ENCODE results near the gene CLRN3.
A peak's percentile ranks its signal among the peaks of the same experiment; 100 is the strongest.

Gene CLRN3

DNA sequence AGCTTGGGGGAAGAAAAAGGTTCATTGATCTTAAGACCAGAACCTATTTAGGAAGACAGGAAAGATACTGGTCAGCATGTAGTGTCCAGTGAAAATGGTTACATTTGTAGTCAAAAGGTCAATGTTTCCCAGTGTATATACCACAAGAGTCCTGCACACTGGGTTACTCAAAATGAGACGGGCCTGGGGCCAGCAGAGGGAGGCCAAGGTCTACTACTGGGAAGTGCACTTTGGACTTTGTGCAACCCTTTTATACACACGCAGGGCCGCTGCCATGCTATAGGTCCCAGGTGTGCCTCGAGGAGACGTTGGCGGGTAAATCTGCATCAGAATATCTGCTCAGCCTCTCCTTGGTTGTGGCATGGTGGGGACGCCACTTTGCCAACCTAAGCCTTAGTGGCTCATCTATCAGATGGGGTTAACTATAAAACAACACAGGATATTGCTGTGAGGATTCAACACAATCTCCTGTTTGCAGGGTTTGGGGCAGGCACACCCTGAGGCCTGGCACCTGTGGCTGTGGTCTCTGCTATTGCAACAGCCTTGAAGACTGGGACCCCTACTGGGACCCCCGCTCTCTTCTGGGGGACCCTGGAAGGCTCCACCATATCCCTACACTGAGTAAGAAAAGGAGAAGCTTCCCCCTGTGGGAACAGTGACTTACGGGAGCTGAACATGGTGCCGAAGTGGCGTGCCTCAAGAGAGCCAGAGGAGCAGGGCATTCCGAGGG, 19.7 kb downstream of the CLRN3 start:
- DNase-seq = no peak

DNA sequence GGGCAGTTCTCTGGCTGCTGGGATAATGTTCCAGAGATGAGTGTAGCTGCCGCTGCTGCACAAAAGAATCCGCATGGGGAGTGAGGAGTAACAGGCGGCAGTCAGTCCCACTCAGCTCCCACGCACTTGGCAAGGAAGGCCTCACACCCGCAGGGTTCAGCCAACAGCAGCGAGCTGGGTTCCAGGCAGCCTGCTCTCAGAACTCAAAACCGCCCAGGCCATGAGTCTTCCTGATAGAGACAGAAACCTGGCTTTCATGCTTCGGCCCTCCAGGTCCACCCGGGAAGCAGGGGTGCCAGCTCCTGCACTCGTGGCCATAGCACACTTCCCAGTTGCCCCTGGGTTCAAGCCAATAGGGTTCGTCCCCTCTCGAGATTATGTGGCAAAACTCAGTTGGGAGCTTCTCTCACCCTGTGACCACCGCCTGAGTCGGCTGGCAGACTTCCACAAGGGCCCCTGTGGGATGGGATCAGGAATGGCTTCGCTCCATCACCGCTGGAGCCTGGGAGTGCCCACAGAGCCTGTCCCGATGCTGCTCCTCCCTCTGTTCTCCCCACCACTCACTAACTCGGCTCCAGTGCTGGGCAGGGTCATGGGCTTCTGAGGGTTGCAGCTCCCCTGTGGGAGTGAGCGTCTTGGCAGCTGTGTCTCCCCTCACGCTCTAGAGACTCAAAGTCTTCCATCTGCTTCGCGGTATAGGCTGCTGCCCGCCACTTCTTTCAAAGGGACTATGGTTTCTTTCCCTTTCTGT, 20.6 kb downstream of the CLRN3 start:
- no peak for DNase-seq

DNA sequence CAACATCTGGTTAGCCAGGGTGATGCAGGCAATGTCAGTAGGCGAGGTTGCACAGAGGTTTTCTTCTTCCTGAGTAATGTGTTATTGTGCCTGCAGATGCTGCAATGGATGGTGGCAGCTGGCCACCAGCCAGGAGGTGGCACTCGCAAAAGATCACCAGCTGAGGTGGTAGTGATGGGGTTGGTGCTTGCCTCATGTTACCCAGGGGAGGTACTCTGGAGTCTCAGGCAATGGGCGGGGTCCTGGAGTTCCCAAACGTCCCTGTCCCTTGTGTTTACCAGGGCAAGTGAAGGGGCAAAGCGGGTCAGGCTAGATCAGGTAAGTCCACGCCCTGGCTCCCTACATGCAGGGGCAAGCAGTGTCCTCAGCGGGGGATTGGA, 21.1 kb downstream of the CLRN3 start:
- DNase-seq = no peak

DNA sequence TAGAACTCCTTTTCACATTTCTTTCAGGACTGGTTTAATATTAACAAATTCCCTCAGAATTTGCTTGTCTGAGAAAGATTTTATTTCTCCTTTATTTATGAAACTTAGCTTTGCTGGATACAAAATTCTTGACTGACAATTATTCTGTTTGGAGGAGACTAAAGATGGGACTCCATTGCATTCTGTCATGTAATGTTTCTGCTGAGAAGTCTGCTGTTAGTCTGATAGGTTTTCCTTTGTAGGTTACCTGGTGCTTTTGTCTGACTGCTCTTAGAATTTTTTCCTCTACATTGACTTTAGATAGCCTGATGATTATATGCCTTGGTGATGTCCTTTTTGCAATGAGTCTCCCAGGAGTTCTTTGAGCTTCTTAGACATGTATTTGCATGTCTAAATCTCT, 23.4 kb downstream of the CLRN3 start:
- no peak for DNase-seq

DNA sequence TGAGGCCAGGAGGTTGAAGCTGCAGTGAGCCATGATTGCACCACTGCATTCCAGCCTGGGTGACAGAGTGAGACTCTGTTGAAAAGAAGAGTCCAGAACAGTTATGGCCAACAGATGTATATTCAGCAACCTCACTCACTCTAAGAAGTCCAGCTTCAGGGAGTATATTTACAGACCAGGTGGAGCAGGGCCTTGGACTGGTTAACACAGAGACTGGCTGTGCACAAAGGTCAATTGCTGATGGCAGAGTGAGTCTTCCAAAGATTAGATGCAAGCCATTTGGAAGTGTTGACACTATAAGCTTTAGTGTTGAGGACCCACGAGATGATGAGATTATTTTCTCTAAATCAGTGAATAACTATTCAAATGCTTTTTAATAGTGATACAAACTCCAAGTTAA, 24.9 kb downstream of the CLRN3 start:
- DNase-seq = no peak

DNA sequence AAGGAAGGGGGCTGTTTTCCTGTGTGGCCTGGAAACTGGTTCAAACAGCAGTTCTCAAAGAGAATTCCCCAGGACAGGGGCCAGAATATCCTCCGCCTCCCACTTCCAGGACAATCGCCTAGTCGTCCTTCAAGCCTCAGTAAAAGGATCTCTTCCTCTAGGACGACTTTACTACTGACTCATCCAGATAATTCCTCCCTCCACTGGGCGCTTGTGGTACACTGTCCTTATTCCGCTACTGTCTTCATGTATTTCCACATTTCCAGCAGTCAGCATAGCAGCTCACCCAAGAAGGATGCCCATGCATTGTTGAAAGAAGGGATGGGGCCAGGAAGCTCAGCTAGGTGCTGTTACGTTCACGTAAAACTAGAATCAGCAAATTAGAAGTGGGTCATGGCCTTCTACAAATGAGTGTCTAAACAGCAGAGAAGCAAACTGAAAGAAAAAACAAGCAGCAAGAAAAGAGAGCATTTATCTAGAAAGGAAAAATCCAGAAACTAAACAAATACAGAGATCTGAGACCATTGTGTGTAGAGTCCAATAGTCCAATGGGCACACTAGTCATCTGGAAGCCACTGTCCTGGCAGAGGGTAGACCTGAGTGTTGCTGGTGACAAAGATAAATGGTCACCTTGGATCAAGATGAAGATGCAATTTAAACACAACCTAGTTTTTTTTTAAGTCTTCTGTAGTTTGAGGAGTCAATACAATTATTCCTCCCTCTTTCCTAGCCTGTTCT, 26.3 kb downstream of the CLRN3 start:
- DNase-seq = no peak

DNA sequence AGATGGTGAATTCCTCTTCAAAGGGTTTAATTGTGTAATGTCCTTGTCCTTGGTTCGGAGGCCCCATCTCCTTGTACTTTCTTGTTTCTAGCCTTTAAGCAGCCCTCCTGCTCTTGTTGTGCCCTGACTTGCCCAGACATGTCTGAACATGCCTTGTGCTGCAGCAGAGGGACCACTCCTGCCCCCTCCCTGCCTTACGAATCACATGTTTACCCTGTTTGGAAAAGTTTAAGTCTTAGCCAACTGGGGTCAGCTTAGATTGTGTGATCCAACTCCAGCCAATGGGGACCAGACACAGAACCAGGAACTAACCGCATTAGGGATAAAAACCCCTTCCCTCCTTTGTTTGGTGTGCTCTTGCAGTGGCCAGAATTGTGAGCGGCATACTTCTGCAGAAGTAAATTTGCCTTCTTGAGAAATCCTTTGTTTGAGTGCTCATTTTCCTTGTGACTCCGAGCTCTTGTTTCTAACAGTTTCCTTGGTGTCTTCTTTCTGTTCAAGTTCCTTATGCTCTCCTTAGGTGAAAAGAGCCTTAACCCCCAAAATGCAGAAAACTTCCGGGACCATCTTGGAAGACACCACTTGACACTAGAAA, 29.4 kb downstream of the CLRN3 start:
- no peak for DNase-seq

DNA sequence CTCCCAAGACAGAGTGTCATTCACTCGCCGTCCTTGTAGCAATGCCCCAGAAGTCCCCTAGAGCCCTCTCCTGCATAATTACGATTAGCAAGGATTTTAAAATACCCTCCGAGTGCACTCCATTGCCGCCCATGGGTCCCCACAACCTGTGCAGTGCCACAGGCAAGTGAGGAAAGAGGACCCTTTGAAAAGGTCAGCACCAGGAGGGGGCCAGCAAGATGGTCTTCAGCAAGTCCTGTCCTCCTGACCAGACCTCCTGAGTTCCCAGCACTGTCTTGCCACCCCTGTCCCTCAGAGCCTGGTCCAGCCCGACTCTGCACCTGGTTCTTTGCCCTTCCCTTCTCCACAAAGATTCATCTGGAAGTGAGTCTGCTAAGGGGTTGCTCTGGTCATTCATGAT, 32.1 kb downstream of the CLRN3 start:
- no peak for DNase-seq

DNA sequence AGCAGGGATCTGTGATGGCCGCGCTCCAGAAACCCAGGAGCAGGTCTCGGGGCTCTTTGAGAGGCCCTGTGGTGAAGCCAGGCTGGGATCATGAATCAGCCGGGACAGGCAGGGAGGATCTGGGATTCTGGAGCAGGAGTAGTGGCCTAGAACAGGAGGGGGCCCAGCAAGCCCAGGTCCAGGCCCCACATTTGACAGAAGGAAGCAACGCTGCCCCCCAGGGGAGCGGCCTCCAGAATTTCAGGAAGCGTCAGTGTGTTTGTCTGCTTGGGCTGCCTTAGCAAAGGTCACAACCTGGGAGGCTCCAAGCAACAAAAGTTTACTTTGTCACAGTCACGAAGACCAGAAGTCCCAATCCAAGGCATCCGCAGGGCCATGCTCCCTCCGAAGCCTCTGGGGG, 36.8 kb downstream of the CLRN3 start:
- no peak for DNase-seq

DNA sequence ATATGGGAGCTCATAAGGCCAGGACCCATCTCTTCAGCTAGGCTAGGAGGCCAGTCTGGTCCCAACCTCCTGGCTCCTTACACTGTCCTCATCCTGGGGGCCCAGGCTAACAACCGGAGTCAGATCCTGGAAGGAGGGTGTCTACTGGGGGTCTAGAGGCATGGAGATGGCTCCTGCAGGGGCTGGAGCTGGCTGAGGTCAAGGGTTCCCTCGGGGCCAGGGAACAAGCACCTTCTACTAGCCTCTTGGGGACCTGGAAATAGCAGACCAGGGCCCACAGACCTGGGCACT, 37.2 kb downstream of the CLRN3 start:
- no peak for DNase-seq

DNA sequence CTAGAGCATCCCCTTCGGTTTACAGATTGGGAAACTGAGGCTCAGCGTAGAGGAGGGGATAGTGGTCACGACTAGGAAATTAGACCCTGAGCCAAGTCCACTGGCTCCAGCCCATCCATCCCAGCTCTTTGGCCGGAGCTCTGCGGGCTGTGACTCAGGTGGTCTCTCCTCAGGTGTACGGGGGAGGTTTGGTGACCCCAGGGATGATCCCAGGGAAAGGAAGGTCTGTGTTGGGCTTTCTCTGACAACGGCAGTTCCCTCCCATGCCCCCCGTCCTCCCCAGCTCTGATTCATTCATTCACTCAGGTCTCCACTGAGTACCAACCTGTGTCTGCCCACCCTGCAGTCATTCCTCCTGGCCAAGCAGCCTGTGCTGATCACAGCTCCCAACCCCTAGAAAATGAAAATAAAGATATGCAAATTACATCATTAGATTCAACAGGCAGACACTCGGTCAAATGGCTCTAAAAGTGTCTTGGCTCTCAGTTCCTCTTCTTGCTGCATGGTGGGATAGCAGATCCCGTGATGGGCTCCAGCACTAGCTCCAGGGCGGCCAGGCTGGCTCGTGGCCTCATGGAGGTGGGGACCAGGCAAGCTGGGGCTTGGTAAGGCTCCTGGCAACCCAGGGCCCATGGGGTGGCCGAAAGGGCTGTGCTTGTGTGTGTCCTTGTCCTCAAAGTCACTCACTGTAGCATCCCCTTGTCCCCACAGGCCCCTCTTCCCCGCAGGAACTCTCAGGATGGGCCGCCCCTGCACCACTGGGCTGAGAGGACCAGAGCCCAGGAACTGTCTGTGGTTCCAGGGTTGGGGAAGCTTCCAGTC, 37.8 kb downstream of the CLRN3 start:
- no peak for DNase-seq

DNA sequence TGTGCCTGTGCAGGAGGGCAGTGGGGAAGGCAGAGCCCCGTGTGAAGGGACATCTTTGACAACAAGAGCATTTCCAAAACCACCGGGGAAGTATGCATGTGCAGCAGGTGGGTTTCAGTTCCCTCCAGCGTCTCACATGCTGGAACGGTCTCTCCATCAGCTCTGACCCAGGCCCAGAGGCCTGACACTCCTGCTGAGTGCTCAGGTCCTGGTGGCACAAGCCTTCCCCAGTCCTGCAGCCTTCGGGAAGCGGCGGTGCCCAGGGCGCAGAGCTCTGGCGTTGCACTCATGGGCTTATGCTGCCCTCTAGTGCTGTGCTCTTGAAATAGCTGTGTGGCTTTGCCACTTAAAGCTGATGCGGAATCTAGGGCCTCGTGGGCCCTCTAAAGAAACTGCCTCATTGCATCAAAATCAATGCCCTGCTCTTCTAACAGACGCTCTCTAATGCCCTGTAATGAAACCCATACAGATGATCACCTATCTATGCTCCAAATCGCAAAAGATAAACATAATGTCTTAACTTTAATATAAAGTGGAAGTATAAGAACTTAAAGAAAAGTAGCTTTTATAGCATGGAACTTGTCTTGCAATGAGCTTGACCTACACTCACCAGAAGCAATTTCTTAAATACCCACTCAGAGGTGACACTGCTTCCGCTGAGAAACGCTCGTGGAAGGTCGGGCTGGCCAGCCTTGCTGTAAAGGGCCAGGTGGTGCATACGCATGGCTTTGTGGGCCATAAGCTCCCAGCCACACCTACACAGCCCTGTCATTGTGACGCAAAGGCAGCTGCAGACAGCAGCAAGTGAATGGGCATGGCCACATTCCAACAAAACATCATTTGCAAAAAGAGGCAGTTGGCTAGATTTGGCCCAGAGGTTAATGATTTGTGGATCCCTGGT, 38.6 kb downstream of the CLRN3 start:
- peak; percentile 71 for DNase-seq

DNA sequence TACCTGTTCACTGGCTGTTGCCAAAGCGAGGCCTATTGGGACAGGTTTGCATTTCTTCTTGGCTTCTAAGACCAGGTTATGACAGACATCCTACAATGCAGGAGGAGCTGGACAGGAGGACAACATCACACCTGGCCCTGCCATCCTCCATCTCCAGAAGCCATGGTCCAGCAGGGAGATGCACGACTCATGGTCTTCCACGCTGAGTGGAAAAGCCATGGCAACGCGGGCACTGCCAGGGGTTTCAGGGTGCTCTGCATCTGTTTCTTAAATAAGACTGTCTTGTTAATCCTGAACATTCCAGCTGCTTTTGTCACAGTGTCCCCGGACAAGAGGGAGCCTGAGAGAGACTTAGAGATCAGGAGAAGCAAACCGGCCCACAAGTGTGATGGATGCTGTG, 40.3 kb downstream of the CLRN3 start:
- DNase-seq = no peak

DNA sequence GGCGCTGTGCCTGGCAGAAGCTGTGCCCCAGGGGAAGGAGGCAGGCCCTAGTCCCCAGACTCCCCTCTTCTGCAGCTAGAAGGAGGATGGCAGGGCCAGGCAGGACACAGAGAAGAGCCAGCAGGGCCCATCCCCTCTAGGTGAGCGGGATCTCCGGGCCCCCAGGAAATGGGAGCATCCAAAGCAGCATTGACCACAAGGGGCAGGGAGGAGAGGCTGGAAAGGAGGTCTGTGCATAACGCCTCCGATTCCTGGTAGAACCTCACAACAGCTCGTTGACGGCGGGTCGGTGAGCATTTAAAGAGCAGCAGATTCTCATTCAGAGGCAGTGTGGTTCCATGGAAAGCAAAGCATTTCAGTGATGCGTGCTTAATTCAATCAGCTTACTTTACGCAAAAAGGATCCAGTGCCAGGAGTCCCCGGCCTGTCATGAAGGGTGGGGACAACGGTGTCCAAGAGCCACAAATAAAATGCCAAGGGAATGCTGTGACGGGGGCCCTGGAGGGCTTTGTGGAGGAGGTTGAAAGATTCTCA, 41.0 kb downstream of the CLRN3 start:
- no peak for DNase-seq

DNA sequence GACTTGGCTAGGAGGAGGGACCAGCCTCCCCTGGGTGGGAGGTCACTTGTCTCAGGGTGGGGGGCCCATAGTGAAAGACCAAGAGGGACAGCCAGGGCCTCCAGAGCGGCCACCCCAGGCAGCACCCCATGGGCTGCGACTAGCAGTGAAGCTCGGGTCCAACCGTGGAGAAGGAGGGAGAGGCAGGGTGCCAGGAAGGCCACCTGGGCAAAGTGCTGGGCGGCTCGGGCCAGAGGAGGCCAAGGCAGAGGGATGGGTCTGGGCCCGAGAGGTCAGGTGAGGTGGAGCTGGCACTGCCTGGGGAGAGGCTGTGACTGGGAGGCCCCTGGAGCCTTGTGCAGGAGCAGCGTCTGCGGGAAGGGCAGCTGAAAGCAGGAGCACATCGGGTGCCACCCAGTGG, 41.8 kb downstream of the CLRN3 start:
- no peak for DNase-seq

DNA sequence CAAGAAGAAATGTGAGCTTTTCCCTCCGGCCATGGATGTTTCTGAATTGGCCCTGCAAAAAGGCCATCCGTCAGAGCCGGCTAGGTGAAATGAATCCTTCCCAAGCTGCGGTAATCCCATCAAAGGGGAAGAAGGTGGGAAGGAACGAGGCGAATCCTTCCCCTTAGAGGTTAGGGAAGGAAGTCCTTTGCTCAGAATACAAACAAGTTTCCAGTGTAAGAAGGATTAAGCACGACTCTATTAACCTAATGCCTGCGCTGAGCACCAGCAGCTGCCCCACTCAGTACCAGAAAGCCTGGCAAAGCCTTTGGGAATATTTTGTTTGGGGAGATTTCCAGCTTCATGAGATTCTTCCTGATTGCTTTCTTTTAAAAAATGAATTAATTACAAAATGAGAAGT, 42.8 kb downstream of the CLRN3 start:
- no peak for DNase-seq

DNA sequence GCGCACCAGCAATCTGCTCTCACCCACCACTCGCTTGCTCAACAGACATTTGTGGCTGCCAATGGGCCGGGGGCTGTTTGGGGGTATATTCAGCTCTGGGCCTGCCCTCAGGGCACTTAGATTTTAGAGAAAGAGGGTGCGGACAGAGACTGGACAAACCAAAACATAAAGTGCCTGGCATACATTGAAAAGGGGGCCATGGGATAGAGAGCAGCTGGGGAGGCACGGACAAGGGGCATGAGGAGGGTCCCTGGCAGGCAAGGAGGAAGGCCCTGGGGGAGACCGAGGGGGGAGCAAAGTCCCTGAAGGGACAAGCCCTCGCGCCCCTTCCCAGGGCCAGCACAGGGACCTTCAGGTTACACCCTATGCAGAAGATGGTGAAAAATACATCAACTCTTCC, 43.5 kb downstream of the CLRN3 start:
- no peak for DNase-seq

DNA sequence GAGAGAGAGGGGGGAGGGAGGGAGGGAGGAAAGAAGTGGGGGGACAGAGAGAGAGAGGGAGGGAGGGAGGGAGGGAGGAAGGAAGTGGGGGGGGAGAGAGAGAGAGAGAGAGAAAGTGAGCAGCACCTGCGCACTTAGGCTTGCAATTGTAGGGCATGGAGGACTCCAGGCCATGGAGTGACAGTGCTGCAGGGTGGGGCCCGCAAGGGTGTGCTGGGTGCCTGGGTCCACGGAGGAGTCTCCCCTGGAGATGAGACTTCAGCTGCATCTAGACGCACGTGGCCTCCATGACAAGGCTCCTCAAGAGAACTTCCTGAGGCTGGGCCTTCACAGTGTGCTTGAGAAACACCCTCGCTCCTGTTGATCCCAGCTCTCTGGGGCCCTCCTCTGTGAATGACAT, 44.5 kb downstream of the CLRN3 start:
- DNase-seq = no peak

DNA sequence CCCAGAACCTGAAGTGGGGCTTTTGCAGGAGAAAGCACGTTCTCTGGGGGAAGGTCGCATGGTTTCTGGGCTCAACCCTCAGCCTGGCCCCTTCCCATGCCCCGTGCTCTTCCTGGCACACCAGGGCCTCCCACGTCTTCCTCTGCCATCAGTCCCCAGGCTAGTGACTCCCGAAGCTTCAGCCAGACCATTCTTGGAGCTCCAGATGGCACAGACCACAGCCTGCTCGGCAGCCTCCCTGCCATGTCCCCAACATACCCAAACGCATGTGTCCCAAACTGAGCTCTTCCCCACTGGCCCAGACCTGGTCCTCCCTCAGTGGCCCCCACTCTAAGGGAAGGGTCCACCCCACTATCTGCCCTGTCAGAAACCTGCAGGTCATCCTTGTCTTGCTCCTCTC, 47.0 kb downstream of the CLRN3 start:
- no peak for DNase-seq

DNA sequence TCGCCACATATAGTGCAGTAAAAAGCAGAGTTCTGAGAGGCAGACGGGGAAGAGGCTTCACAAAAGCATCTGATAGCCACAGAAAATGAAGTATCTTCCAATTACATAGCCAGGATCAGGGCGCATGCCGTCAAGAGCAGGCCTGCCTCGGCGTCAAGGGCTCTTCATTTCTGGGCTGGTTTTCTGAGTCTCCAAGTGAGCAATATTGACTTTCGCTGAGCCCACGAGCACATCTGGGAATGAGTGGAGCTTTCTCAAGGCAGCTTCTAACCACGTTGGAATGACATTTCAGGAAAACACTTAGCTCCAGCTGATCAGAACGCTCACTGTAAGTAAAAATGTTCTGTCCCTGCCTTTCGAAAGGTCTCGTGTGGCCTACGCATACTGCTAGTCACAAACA, 51.9 kb downstream of the CLRN3 start:
- no peak for DNase-seq

DNA sequence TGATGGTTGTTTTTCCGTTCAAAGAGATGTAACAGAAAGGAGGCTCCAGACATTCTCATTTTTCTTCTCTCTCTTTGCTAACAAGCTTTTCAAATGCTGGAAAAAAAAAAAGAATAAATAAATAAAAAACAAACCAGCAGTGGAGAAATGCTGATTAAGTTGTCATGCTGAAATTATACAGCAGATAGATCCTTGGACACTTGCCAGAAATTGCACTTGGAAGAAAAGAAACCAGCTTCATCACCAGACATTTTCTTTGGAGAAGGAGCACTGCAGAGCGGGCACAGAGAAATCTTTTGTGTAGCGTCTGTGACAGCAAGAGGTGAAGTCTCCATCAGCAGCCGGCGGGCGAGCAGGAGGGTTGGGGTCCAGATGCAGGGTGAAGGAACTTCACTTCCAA, 55.8 kb downstream of the CLRN3 start:
- no peak for DNase-seq

DNA sequence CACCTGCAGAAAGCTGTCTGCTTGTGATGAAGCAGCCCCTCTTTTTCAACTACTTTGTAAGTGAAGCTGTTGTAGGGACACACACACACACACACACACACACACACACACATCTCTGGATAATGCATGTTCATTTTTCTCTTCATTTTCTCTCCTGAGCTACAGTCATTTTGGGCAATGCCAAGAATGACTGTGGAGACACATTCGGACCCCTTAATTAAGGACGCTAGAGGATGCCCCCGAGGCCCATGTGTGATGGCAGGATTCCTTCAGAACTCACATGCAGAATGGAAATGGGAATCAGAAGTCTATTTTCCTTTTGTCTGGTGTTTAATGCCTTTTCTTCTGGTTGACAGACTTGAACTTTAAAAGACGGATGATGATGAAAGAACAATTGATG, 56.6 kb downstream of the CLRN3 start:
- no peak for DNase-seq

Measured in activated CD4-positive, alpha-beta T cell treated with anti-CD3 and anti-CD28 coated beads, Interleukin-2, amount 50 U/mL, for 16 hours (primary cell).